ENCODE data around the gene CLCN3. TPM values are rescaled to one million over a fixed set of nuclear protein-coding genes. Genes with fewer than 3 reads are reported as not detected.
A peak's percentile ranks its signal among the peaks of the same experiment; 100 is the strongest.

The CLCN3 gene
- total and polyA plus RNA-seq, 2 of the 13 experiments (the other 11 are each of a cell fraction or from before 2014, with no cell fraction given) = 13.6 to 23.7 TPM

DNA sequence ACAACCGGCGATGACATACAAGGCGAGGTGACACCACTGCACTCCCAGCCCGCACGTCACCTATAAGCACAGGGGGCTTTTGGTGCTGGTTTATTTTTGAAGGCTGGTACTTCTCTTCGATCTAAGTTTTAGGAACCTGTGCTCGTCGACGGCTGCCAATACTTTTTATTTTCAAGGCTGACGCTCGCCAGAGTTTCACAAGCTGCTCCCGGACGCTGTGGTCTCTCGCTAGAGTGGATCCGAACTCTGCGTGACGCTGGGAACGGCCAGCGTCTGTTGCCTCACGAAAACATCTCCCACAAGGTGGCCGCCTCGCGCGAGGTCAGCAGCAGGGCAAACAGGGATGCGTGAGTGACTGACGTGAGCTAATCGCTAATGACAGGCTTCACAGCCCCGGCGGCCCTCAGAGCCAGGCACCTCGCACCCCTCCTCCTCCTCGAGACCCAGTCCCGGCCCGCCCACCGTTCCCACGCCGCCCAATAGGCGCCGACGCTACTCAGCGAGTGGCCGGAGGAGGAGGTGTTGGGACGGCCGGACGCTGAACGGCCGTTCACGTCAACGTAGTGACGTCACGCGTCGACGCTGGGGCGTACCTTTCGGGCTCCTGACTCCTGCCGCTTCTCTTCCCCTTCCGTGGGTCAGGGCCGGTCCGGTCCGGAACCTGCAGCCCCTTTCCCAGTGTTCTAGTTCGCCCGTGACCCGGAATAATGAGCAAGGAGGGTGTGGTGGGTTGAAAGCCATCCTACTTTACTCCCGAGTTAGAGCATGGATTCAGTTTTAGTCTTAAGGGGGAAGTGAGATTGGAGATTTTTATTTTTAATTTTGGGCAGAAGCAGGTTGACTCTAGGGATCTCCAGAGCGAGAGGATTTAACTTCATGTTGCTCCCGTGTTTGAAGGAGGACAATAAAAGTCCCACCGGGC, at the start of gene CLCN3 (continued):
- TF ChIP-seq, protein P1, sequence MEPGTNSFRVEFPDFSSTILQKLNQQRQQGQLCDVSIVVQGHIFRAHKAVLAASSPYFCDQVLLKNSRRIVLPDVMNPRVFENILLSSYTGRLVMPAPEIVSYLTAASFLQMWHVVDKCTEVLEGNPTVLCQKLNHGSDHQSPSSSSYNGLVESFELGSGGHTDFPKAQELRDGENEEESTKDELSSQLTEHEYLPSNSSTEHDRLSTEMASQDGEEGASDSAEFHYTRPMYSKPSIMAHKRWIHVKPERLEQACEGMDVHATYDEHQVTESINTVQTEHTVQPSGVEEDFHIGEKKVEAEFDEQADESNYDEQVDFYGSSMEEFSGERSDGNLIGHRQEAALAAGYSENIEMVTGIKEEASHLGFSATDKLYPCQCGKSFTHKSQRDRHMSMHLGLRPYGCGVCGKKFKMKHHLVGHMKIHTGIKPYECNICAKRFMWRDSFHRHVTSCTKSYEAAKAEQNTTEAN (CRISPR knock-in tag; conservative IDR thresholded peaks at IDR 0.05) = no peak
- TF ChIP-seq JUND (CRISPR knock-in tag; IDR thresholded peaks at IDR 0.05) = peak; percentile 57; the same call in 1 of the 2 replicates
- 0 out of 2 replicates have a peak, but pooled peaks have one; percentile 78 for TF ChIP-seq ZNF816 (CRISPR knock-in tag; IDR thresholded peaks at IDR 0.05; ENCODE audit: borderline replicate concordance)
- TF ChIP-seq, protein P2, sequence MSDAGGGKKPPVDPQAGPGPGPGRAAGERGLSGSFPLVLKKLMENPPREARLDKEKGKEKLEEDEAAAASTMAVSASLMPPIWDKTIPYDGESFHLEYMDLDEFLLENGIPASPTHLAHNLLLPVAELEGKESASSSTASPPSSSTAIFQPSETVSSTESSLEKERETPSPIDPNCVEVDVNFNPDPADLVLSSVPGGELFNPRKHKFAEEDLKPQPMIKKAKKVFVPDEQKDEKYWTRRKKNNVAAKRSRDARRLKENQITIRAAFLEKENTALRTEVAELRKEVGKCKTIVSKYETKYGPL (CRISPR knock-in tag; IDR thresholded peaks at IDR 0.05) = no peak
- TF ChIP-seq ZNF768 (CRISPR knock-in tag; IDR thresholded peaks at IDR 0.05) = 0 out of 2 replicates have a peak, but pooled peaks have one; percentile 26
- TF ChIP-seq HOXA7 (CRISPR knock-in tag; IDR thresholded peaks at IDR 0.05) = no peak
- TF ChIP-seq, protein P3, sequence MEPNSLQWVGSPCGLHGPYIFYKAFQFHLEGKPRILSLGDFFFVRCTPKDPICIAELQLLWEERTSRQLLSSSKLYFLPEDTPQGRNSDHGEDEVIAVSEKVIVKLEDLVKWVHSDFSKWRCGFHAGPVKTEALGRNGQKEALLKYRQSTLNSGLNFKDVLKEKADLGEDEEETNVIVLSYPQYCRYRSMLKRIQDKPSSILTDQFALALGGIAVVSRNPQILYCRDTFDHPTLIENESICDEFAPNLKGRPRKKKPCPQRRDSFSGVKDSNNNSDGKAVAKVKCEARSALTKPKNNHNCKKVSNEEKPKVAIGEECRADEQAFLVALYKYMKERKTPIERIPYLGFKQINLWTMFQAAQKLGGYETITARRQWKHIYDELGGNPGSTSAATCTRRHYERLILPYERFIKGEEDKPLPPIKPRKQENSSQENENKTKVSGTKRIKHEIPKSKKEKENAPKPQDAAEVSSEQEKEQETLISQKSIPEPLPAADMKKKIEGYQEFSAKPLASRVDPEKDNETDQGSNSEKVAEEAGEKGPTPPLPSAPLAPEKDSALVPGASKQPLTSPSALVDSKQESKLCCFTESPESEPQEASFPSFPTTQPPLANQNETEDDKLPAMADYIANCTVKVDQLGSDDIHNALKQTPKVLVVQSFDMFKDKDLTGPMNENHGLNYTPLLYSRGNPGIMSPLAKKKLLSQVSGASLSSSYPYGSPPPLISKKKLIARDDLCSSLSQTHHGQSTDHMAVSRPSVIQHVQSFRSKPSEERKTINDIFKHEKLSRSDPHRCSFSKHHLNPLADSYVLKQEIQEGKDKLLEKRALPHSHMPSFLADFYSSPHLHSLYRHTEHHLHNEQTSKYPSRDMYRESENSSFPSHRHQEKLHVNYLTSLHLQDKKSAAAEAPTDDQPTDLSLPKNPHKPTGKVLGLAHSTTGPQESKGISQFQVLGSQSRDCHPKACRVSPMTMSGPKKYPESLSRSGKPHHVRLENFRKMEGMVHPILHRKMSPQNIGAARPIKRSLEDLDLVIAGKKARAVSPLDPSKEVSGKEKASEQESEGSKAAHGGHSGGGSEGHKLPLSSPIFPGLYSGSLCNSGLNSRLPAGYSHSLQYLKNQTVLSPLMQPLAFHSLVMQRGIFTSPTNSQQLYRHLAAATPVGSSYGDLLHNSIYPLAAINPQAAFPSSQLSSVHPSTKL (CRISPR knock-in tag; IDR thresholded peaks at IDR 0.05) = peak; percentile 29; the same call in 1 of the 2 replicates
- no peak; the same call in 1 of the 2 replicates for TF ChIP-seq ZNF766 (CRISPR knock-in tag; IDR thresholded peaks at IDR 0.05; ENCODE audit: borderline replicate concordance)
- TF ChIP-seq, protein P4, sequence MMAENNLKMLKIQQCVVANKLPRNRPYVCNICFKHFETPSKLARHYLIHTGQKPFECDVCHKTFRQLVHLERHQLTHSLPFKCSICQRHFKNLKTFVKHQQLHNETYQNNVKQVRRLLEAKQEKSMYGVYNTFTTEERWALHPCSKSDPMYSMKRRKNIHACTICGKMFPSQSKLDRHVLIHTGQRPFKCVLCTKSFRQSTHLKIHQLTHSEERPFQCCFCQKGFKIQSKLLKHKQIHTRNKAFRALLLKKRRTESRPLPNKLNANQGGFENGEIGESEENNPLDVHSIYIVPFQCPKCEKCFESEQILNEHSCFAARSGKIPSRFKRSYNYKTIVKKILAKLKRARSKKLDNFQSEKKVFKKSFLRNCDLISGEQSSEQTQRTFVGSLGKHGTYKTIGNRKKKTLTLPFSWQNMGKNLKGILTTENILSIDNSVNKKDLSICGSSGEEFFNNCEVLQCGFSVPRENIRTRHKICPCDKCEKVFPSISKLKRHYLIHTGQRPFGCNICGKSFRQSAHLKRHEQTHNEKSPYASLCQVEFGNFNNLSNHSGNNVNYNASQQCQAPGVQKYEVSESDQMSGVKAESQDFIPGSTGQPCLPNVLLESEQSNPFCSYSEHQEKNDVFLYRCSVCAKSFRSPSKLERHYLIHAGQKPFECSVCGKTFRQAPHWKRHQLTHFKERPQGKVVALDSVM (CRISPR knock-in tag; IDR thresholded peaks at IDR 0.05) = no peak
- TF ChIP-seq ZNF780A (CRISPR knock-in tag; IDR thresholded peaks at IDR 0.05) = no peak
- no peak for TF ChIP-seq HHEX (CRISPR knock-in tag; IDR thresholded peaks at IDR 0.05)
- no peak for TF ChIP-seq FOXP1 (IDR thresholded peaks at IDR 0.05)
- TF ChIP-seq FOXP1 (CRISPR knock-in tag; IDR thresholded peaks at IDR 0.05) = peak; percentile 14; the same call in 1 of the 2 replicates
- TF ChIP-seq, protein P5, sequence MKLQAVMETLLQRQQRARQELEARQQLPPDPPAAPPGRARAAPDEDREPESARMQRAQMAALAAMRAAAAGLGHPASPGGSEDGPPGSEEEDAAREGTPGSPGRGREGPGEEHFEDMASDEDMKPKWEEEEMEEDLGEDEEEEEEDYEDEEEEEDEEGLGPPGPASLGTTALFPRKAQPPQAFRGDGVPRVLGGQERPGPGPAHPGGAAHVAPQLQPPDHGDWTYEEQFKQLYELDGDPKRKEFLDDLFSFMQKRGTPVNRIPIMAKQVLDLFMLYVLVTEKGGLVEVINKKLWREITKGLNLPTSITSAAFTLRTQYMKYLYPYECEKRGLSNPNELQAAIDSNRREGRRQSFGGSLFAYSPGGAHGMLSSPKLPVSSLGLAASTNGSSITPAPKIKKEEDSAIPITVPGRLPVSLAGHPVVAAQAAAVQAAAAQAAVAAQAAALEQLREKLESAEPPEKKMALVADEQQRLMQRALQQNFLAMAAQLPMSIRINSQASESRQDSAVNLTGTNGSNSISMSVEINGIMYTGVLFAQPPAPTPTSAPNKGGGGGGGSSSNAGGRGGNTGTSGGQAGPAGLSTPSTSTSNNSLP (IDR thresholded peaks at IDR 0.05; ENCODE audit: low read depth, low read length) = 0 out of 2 replicates have a peak, but pooled peaks have one; percentile 5
- TF ChIP-seq ZNF468 (CRISPR knock-in tag; IDR thresholded peaks at IDR 0.05) = no peak
- TF ChIP-seq, protein P6, sequence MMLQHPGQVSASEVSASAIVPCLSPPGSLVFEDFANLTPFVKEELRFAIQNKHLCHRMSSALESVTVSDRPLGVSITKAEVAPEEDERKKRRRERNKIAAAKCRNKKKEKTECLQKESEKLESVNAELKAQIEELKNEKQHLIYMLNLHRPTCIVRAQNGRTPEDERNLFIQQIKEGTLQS (CRISPR knock-in tag; IDR thresholded peaks at IDR 0.05) = peak; percentile 23; the same call in 1 of the 2 replicates
- 0 out of 2 replicates have a peak, but pooled peaks have one; percentile 26 for TF ChIP-seq ZKSCAN8 (CRISPR knock-in tag; IDR thresholded peaks at IDR 0.05; ENCODE audit: borderline replicate concordance)

Measured in HepG2 (cell line).